ENCODE data around the gene CD101. TPM values are rescaled to one million over a fixed set of nuclear protein-coding genes. Genes with fewer than 3 reads are reported as not detected.
A peak's percentile ranks its signal among the peaks of the same experiment; 100 is the strongest.

The CD101 gene
- total RNA-seq, 1 experiment from 2014 or later, result 0.76 TPM

GRCh38 chr1:117069220-117069844, 67.8 kb downstream of the CD101 start:
- BruUV-seq (replicated peaks), result no TSS peak
- Histone ChIP-seq H3K79me2 (ENCODE audit: low read depth) (peaks cover 20% of the 10 kb centered on the region; the same call in 1 of the 2 replicates), H3K36me3 (ENCODE audit: low read depth) (peaks cover 6% of the 10 kb centered on the region; the same call in 1 of the 2 replicates), H3K9me2 (ENCODE audit: insufficient read depth) (no peaks in the 10 kb centered on the region), H3K4me1 (replicated peaks; ENCODE audit: insufficient read depth) (no peaks in the 10 kb centered on the region), H3K27me3 (ENCODE audit: insufficient read depth, low read depth) (no peaks in the 10 kb centered on the region), H3K27ac (no peak overlapping the region), H3K9me3 (ENCODE audit: insufficient read depth, low read depth) (no peaks in the 10 kb centered on the region), H4K20me1 (ENCODE audit: insufficient read depth) (no peaks in the 10 kb centered on the region), H2AFZ (no peak overlapping the region), H3K4me3 (no peak overlapping the region), H3K4me2 (no peak overlapping the region), H3F3A (ENCODE audit: insufficient read depth, low read depth) (peaks cover 4% of the 10 kb centered on the region; the same call in 1 of the 2 replicates)
- ChIA-PET CTCF (no interaction called here), POLR2A (ENCODE audit: unreplicated experiment) (interaction anchor here (0.6 kb wide), 1 partner anchor 42 kb away, joined by 6 read pairs; no protein-coding TSS in a partner anchor)
- no peak for DNase-seq
- TF ChIP-seq CTCF (conservative IDR thresholded peaks at IDR 0.05), result no peak
- TF ChIP-seq EZH2 (IDR thresholded peaks at IDR 0.05; ENCODE audit: low read depth), result no peak
- intact Hi-C loops (cut with micrococcal nuclease; ENCODE audit: unreplicated experiment), result loop anchor here (2.0 to 5.0 kb wide), 3 partner anchors 51 to 688 kb away; partner anchors contain the start of gene TRIM45

- no peak overlapping the region for H3K27ac ChIP-seq
- no TSS peak for BruUV-seq (replicated peaks)
- intact Hi-C loops (cut with micrococcal nuclease; ENCODE audit: unreplicated experiment), result no loop called here
- no peak for DNase-seq
- no peaks in the 10 kb centered on the region for H4K20me1 ChIP-seq (ENCODE audit: insufficient read depth)
- H3K9me3 ChIP-seq (ENCODE audit: insufficient read depth, low read depth), result no peaks in the 10 kb centered on the region
- H3K27me3 ChIP-seq (ENCODE audit: insufficient read depth, low read depth), result no peaks in the 10 kb centered on the region
- ChIA-PET CTCF (no interaction called here), POLR2A (ENCODE audit: unreplicated experiment) (interaction anchor here (0.6 kb wide), 2 partner anchors 319 to 807 kb away, joined by 8 to 10 read pairs; no protein-coding TSS in a partner anchor)
- H3F3A ChIP-seq (ENCODE audit: insufficient read depth, low read depth), result peaks cover 4% of the 10 kb centered on the region; the same call in 1 of the 2 replicates
- H3K9me2 ChIP-seq (ENCODE audit: insufficient read depth), result no peaks in the 10 kb centered on the region
- no peaks in the 10 kb centered on the region for H3K4me1 ChIP-seq (replicated peaks; ENCODE audit: insufficient read depth)
- no peak overlapping the region for H2AFZ ChIP-seq
- TF ChIP-seq CTCF (conservative IDR thresholded peaks at IDR 0.05) (no peak), EZH2 (IDR thresholded peaks at IDR 0.05; ENCODE audit: low read depth) (no peak)
- H3K4me2 ChIP-seq, result no peak overlapping the region
- no peak overlapping the region for H3K4me3 ChIP-seq
- peaks cover 20% of the 10 kb centered on the region; the same call in 1 of the 2 replicates for H3K79me2 ChIP-seq (ENCODE audit: low read depth)
- H3K36me3 ChIP-seq (ENCODE audit: low read depth), result peaks cover 8% of the 10 kb centered on the region
Measured at GRCh38 chr1:117070124-117070523, 68.6 kb downstream of the CD101 start.

- Histone ChIP-seq H3K9me3 (ENCODE audit: insufficient read depth, low read depth) (no peaks in the 10 kb centered on the region), H3K4me3 (no peak overlapping the region), H3K4me2 (no peak overlapping the region), H3K27me3 (ENCODE audit: insufficient read depth, low read depth) (no peaks in the 10 kb centered on the region), H3K9me2 (ENCODE audit: insufficient read depth) (no peaks in the 10 kb centered on the region), H2AFZ (no peak overlapping the region), H3F3A (ENCODE audit: insufficient read depth, low read depth) (peaks cover 7% of the 10 kb centered on the region; the same call in 1 of the 2 replicates), H3K79me2 (ENCODE audit: low read depth) (no peaks in the 10 kb centered on the region), H3K27ac (peak overlapping the region; percentile 50), H4K20me1 (ENCODE audit: insufficient read depth) (no peaks in the 10 kb centered on the region), H3K36me3 (ENCODE audit: low read depth) (peaks cover 63% of the 10 kb centered on the region), H3K4me1 (replicated peaks; ENCODE audit: insufficient read depth) (no peaks in the 10 kb centered on the region; the same call in 1 of the 2 replicates)
- DNase-seq, result no peak
- intact Hi-C loops (cut with micrococcal nuclease; ENCODE audit: unreplicated experiment), result no loop called here
- TF ChIP-seq EZH2 (IDR thresholded peaks at IDR 0.05; ENCODE audit: low read depth) (no peak), CTCF (conservative IDR thresholded peaks at IDR 0.05) (no peak)
- POLR2A ChIA-PET (ENCODE audit: unreplicated experiment), result no interaction called here
- no TSS peak for BruUV-seq (replicated peaks)
- CTCF ChIA-PET, result no interaction called here
Measured at GRCh38 chr1:117076648-117077047, 75.1 kb downstream of the CD101 start.
